ENCODE measurements around the gene CAMTA1. TPM values are rescaled to one million over a fixed set of nuclear protein-coding genes. Genes with fewer than 3 reads are reported as not detected.

CAMTA1 gene
- polyA plus RNA-seq, 1 experiment, result 64.9 TPM

DNA sequence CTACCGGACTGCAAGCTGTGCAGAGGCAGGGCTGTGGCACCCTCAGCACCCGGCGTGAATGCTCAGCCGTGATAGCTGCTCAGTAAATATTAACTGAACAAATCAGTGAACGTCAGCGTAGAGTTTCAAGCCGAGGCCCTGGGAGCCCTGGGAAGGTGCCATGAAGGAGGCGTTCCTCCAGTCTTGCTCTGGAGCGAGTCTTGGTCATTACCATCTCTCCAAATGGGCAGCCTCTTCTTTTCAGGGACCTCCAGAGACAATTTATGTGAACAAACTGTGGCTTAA is 449.2 kb downstream of the CAMTA1 start:
- no peak overlapping the region for H3K4me3 ChIP-seq (ENCODE audit: low read depth, low read length)
- TF ChIP-seq, protein P1, sequence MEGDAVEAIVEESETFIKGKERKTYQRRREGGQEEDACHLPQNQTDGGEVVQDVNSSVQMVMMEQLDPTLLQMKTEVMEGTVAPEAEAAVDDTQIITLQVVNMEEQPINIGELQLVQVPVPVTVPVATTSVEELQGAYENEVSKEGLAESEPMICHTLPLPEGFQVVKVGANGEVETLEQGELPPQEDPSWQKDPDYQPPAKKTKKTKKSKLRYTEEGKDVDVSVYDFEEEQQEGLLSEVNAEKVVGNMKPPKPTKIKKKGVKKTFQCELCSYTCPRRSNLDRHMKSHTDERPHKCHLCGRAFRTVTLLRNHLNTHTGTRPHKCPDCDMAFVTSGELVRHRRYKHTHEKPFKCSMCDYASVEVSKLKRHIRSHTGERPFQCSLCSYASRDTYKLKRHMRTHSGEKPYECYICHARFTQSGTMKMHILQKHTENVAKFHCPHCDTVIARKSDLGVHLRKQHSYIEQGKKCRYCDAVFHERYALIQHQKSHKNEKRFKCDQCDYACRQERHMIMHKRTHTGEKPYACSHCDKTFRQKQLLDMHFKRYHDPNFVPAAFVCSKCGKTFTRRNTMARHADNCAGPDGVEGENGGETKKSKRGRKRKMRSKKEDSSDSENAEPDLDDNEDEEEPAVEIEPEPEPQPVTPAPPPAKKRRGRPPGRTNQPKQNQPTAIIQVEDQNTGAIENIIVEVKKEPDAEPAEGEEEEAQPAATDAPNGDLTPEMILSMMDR (IDR thresholded peaks at IDR 0.05; ENCODE audit: low read depth, low read length), result no peak
- no peaks in the 10 kb centered on the region for H3K27me3 ChIP-seq (ENCODE audit: control insufficient read depth, insufficient read depth, low read length)
- peaks cover 6% of the 10 kb centered on the region; the same call in 1 of the 2 replicates for H3K9me3 ChIP-seq (ENCODE audit: control insufficient read depth, insufficient read depth, low read length)
- POLR2A ChIA-PET, result no interaction called here
- H3K27ac ChIP-seq (ENCODE audit: low read depth, low read length), result no peak overlapping the region
- CTCF ChIA-PET, result no interaction called here
- no peak for DNase-seq (ENCODE audit: low read depth, low spot score)

DNA sequence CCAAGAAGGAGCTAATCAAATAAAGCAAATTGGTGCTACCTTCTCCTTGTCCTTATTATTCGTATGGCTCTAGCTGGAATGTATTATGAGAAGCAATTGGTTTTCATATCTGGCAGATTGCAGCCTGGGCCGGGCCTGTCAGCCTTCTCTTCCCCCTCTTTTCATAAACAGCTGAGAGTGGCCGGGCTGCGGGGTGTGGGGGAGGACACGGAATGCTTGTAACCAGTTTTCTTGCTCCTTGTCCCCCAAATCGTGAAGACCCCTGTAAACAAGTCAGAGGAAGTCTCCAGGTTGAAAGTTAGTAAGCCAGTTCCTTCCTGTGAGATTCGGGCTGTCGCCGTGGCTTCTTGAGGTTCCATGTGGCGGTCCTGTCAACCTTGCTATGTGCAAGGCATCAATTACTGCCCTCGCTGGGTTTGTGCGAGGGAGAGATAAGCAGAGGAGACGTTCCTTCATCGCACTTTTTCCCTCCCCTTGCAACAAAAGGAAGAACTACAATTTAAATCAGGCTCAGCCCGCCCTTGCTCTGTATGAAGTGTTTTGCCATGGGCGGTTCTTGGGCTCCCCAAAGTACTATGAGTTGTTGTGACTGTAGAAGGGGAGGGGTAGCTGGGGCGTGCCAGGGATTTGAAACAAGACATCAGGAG is 450.7 kb downstream of the CAMTA1 start:
- Histone ChIP-seq H3K27ac (ENCODE audit: low read depth, low read length) (no peak overlapping the region), H3K9me3 (ENCODE audit: control insufficient read depth, insufficient read depth, low read length) (peaks cover 1% of the 10 kb centered on the region; the same call in 1 of the 2 replicates), H3K4me3 (ENCODE audit: low read depth, low read length) (no peak overlapping the region), H3K27me3 (ENCODE audit: control insufficient read depth, insufficient read depth, low read length) (no peaks in the 10 kb centered on the region)
- DNase-seq (ENCODE audit: low read depth, low spot score), result no peak
- ChIA-PET POLR2A (interaction anchor here (0.6 kb wide), 1 partner anchor 203 kb away, joined by 3 read pairs; no protein-coding TSS in a partner anchor), CTCF (interaction anchor here (0.6 kb wide), 1 partner anchor 589 kb away, joined by 3 read pairs; no protein-coding TSS in a partner anchor)
- TF ChIP-seq, protein P1 (IDR thresholded peaks at IDR 0.05; ENCODE audit: low read depth, low read length), result no peak

DNA sequence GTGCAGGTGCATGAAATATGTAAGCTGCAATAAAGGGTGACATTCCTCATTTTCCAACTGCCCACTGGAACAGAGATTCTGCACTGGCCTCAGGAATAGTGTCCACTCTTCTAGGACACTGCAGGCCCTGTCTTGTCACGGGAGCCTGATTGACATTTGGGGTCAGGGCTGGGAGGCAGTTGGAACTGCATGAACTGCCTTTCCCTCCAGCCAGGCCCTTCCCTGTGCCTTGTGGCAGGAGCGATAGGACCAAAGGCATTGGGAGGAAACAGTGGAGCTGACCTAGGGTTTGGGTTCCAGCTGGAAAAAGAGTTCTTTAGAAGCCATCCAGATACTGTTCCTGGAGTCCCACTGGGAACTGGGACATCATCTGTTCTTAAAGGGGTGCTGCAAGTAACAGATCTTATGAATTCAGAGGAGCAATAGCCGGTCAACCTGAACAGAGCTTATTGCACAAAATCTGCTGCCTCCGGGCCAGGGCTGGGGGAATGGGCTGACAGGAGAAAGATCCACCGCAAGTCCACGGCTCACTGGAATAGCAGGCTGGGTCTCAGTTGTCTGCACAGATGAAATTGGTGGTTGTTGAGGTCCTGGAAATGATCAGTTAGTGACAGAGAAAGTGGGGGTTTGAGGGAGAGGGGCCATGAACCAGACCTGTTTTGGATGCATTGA is 451.7 kb downstream of the CAMTA1 start:
- POLR2A ChIA-PET, result no interaction called here

DNA sequence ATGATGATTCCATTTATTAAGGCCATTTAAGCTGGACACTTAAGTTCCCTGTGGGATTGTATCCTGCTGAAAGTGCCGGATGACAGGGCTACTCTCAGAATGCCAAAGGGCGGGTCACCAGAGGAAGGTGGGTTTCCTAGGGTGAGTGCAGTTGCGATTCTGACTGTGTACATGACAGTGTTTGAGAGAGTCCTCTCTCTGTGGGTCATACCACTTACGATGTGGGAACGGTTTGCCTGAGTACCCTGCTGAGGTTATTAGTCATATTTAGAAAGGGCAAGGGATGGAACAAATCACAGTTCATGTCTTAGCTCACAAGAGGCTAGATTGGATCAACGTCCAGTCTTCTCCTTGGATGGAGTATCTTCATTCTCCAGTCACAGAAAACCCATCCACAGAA is 461.9 kb downstream of the CAMTA1 start:
- DNase-seq (ENCODE audit: low read depth, low spot score), result no peak
- TF ChIP-seq, protein P1 (IDR thresholded peaks at IDR 0.05; ENCODE audit: low read depth, low read length), result no peak
- H3K4me3 ChIP-seq (ENCODE audit: low read depth, low read length), result no peak overlapping the region
- H3K27me3 ChIP-seq (ENCODE audit: control insufficient read depth, insufficient read depth, low read length), result no peaks in the 10 kb centered on the region
- ChIA-PET POLR2A (no interaction called here), CTCF (interaction anchor here (0.5 kb wide), 1 partner anchor 514 kb away, joined by 6 read pairs; no protein-coding TSS in a partner anchor)
- H3K9me3 ChIP-seq (ENCODE audit: control insufficient read depth, insufficient read depth, low read length), result peaks cover 3% of the 10 kb centered on the region
- H3K27ac ChIP-seq (ENCODE audit: low read depth, low read length), result no peak overlapping the region

More for the DNA sequence above, 451.7 kb downstream of the CAMTA1 start:
- H3K9me3 ChIP-seq (ENCODE audit: control insufficient read depth, insufficient read depth, low read length), result no peaks in the 10 kb centered on the region; the same call in 1 of the 2 replicates
- H3K27me3 ChIP-seq (ENCODE audit: control insufficient read depth, insufficient read depth, low read length), result no peaks in the 10 kb centered on the region
- TF ChIP-seq, protein P1 (IDR thresholded peaks at IDR 0.05; ENCODE audit: low read depth, low read length), result no peak
- H3K4me3 ChIP-seq (ENCODE audit: low read depth, low read length), result no peak overlapping the region
- no peak for DNase-seq (ENCODE audit: low read depth, low spot score)
- CTCF ChIA-PET, result no interaction called here
- no peak overlapping the region for H3K27ac ChIP-seq (ENCODE audit: low read depth, low read length)
